Measurements from ENCODE around the gene WDR37.

Gene WDR37

DNA sequence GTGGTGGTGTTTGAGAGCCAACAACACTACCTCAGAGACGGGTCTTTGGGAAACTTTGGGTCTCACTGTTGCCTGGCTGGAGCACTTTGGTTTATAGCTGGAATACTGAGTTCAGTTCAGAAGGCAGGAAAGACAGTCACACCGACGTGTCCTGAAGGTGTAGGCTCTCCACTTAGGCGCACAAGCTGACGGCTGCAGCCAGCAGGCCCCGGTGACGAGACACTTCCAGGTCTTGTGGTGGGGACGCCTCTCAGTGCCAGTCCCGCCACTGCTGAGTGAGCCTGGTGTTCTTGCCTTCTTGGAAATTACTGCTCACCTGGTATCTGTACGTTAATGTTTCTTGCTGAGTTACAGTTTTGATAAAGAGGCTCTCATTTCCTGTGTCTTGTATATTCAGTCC, 74.0 kb downstream of the WDR37 start:
- H3K9me3 ChIP-seq (ENCODE audit: control insufficient read depth in 1 of 2, low read length in 2 of 2), result no peaks in the 10 kb centered on the region
- peaks cover 33 to 49% of the 10 kb centered on the region in 2 donors for H3K36me3 ChIP-seq (ENCODE audit: control insufficient read depth in 1 of 2, insufficient read depth in 2 of 2, low read length in 2 of 2)
- H3K4me1 ChIP-seq (ENCODE audit: control insufficient read depth in 1 of 2, insufficient read depth in 2 of 2, low read length in 2 of 2), result no peaks in the 10 kb centered on the region
- H3K27ac ChIP-seq (ENCODE audit: low read length), result no peak overlapping the region
- no peak overlapping the region for H3K4me3 ChIP-seq (ENCODE audit: low read depth in 1 of 2, low read length in 2 of 2)
- H3K27me3 ChIP-seq (ENCODE audit: low read depth, low read length), result no peaks in the 10 kb centered on the region

DNA sequence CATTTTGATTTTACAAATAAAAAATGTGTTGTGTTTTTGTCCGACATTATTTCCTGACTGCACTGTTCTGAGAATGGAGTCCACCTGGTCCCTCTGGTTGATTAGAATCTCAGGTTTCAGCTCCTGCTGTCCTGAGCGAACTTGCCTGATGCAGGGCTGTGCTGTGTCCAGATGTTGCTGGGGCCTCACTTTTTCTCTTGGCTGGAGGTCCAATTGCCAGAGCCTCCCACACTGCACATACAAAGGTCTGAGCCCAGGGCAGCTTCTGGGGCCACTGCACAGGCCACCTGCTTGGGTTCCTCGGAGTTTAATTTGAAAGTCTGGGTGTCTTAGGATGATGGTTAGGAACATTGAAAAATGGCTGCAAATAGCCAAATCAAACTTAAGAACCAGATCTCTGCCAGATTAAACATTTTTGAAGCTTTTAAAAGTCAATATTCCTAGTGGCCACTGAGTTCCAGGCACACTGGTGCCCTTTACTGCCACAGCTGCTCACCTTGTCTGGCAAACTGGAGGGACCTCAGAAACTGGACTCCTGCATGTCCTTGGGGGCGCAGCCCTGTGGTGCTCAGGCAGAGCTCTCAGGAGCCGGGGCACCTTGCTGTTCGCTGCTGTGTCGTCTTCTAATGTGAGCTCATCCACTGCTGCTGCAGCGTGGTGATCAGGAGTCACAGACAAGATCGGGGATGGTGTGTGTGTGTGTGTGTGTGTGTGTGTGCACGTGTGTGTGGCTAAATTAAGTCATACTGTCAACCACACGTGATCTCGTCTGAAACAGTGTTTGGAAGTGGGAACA, 75.0 kb downstream of the WDR37 start:
- Histone ChIP-seq H3K4me1 (ENCODE audit: control insufficient read depth in 1 of 2, insufficient read depth in 2 of 2, low read length in 2 of 2) (no peaks in the 10 kb centered on the region), H3K27me3 (ENCODE audit: low read depth, low read length) (no peaks in the 10 kb centered on the region), H3K4me3 (ENCODE audit: low read depth in 1 of 2, low read length in 2 of 2) (no peak overlapping the region), H3K36me3 (ENCODE audit: control insufficient read depth in 1 of 2, insufficient read depth in 2 of 2, low read length in 2 of 2) (peaks cover 26 to 41% of the 10 kb centered on the region in 2 donors), H3K27ac (ENCODE audit: low read length) (no peak overlapping the region), H3K9me3 (ENCODE audit: control insufficient read depth in 1 of 2, low read length in 2 of 2) (no peaks in the 10 kb centered on the region)

- H3K27ac ChIP-seq (ENCODE audit: low read length), result no peak overlapping the region
- no peaks in the 10 kb centered on the region for H3K9me3 ChIP-seq (ENCODE audit: control insufficient read depth in 1 of 2, low read length in 2 of 2)
- no peak overlapping the region for H3K4me3 ChIP-seq (ENCODE audit: low read depth in 1 of 2, low read length in 2 of 2)
- H3K27me3 ChIP-seq (ENCODE audit: low read depth, low read length), result no peaks in the 10 kb centered on the region
- H3K36me3 ChIP-seq (ENCODE audit: control insufficient read depth in 1 of 2, insufficient read depth in 2 of 2, low read length in 2 of 2), result peaks cover 26 to 34% of the 10 kb centered on the region in 2 donors
- H3K4me1 ChIP-seq (ENCODE audit: control insufficient read depth in 1 of 2, insufficient read depth in 2 of 2, low read length in 2 of 2), result no peaks in the 10 kb centered on the region
Observed at GRCh38 chr10:1132584-1132983, 76.4 kb downstream of the WDR37 start.

DNA sequence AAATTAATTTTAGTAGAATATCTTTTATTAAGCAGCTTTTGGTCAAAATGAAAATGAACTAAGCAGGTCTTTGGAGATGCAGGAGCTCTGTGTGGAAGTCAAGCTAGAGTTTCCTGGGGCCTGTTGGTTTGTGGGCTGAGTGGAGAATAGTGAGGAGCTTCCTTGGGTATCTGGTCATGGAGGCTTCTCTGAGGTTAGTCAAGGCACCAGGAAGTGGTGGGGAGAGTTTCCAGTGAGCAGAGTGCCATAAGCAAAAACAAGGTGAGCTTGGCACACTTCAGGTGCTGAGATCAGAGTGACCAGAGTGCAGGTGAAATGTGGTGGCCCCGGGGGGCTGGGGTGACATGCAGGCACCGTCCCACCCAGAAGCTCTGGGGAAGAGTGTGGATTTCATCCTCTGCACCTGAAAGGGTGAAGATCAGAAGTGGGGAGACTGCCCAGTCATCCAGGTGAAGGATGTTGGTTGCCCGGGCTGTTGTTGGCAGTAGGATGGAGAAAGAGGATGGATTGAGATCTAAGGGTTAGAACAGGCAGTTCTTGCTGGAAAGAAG, 77.4 kb downstream of the WDR37 start:
- Histone ChIP-seq H3K4me3 (ENCODE audit: low read depth in 1 of 2, low read length in 2 of 2) (no peak overlapping the region), H3K4me1 (ENCODE audit: control insufficient read depth in 1 of 2, insufficient read depth in 2 of 2, low read length in 2 of 2) (no peaks in the 10 kb centered on the region), H3K27ac (ENCODE audit: low read length) (no peak overlapping the region), H3K36me3 (ENCODE audit: control insufficient read depth in 1 of 2, insufficient read depth in 2 of 2, low read length in 2 of 2) (peaks cover 26 to 32% of the 10 kb centered on the region in 2 donors), H3K27me3 (ENCODE audit: low read depth, low read length) (no peaks in the 10 kb centered on the region), H3K9me3 (ENCODE audit: control insufficient read depth in 1 of 2, low read length in 2 of 2) (peaks cover 0 to 6% of the 10 kb centered on the region in 2 donors)

DNA sequence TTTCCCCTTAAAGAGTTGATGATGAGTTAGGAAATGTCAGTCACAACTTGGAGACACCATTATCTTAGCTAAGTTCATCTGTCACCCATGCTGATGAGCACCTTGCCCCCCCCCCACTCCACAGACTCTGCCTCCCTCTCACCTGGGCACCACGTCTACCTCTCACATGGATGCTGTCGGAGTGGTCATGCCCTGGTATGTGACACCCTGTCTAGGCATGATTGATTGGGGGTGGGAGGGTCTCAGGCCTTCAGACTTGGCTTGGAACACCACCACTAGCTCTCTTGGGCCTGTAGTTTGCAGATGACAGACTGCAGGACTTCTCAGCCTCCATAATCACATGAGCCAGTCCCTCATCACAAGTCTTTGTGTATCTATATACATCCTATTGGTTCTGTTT, 78.0 kb downstream of the WDR37 start:
- H3K27me3 ChIP-seq (ENCODE audit: low read depth, low read length), result no peaks in the 10 kb centered on the region
- H3K4me1 ChIP-seq (ENCODE audit: control insufficient read depth in 1 of 2, insufficient read depth in 2 of 2, low read length in 2 of 2), result no peaks in the 10 kb centered on the region
- no peak overlapping the region for H3K27ac ChIP-seq (ENCODE audit: low read length)
- H3K9me3 ChIP-seq (ENCODE audit: control insufficient read depth in 1 of 2, low read length in 2 of 2), result peaks cover 0 to 11% of the 10 kb centered on the region in 2 donors
- no peak overlapping the region for H3K4me3 ChIP-seq (ENCODE audit: low read depth in 1 of 2, low read length in 2 of 2)
- H3K36me3 ChIP-seq (ENCODE audit: control insufficient read depth in 1 of 2, insufficient read depth in 2 of 2, low read length in 2 of 2), result peaks cover 20 to 27% of the 10 kb centered on the region in 2 donors

DNA sequence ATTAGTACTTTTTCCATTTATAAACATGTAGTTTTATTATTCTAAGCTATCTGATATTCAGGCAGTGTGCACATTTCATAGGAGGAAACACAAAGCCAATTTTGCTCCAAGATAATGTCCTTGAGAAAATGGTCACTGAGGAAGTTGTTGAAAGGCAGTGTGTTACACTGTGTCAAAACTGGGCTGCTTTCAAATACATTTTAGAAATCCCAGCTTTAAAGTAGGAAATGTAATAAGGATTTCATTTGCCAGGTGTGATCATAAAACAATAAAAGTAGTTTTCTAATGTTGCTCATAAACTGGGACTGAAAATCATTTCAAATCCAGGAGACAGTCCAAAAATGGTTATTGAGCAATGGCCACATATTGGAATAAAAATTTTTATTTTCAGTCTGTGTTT, 80.1 kb downstream of the WDR37 start:
- H3K27ac ChIP-seq (ENCODE audit: low read length), result no peak overlapping the region
- H3K4me1 ChIP-seq (ENCODE audit: control insufficient read depth in 1 of 2, insufficient read depth in 2 of 2, low read length in 2 of 2), result no peaks in the 10 kb centered on the region
- no peak overlapping the region for H3K4me3 ChIP-seq (ENCODE audit: low read depth in 1 of 2, low read length in 2 of 2)
- H3K36me3 ChIP-seq (ENCODE audit: control insufficient read depth in 1 of 2, insufficient read depth in 2 of 2, low read length in 2 of 2), result peaks cover 0 to 5% of the 10 kb centered on the region in 2 donors
- no peaks in the 10 kb centered on the region for H3K27me3 ChIP-seq (ENCODE audit: low read depth, low read length)
- peaks cover 0 to 14% of the 10 kb centered on the region in 2 donors for H3K9me3 ChIP-seq (ENCODE audit: control insufficient read depth in 1 of 2, low read length in 2 of 2)

GRCh38 chr10:1137499-1138163, 81.4 kb downstream of the WDR37 start:
- Histone ChIP-seq H3K9me3 (ENCODE audit: control insufficient read depth in 1 of 2, low read length in 2 of 2) (peaks cover 0 to 14% of the 10 kb centered on the region in 2 donors), H3K4me1 (ENCODE audit: control insufficient read depth in 1 of 2, insufficient read depth in 2 of 2, low read length in 2 of 2) (no peaks in the 10 kb centered on the region), H3K36me3 (ENCODE audit: control insufficient read depth in 1 of 2, insufficient read depth in 2 of 2, low read length in 2 of 2) (no peaks in the 10 kb centered on the region), H3K27me3 (ENCODE audit: low read depth, low read length) (no peaks in the 10 kb centered on the region), H3K27ac (ENCODE audit: low read length) (no peak overlapping the region), H3K4me3 (ENCODE audit: low read depth in 1 of 2, low read length in 2 of 2) (no peak overlapping the region)

GRCh38 chr10:1138529-1138928, 82.3 kb downstream of the WDR37 start:
- no peaks in the 10 kb centered on the region for H3K36me3 ChIP-seq (ENCODE audit: control insufficient read depth in 1 of 2, insufficient read depth in 2 of 2, low read length in 2 of 2)
- H3K4me1 ChIP-seq (ENCODE audit: control insufficient read depth in 1 of 2, insufficient read depth in 2 of 2, low read length in 2 of 2), result no peaks in the 10 kb centered on the region
- no peak overlapping the region for H3K4me3 ChIP-seq (ENCODE audit: low read depth in 1 of 2, low read length in 2 of 2)
- no peak overlapping the region for H3K27ac ChIP-seq (ENCODE audit: low read length)
- no peaks in the 10 kb centered on the region for H3K27me3 ChIP-seq (ENCODE audit: low read depth, low read length)
- peaks cover 0 to 14% of the 10 kb centered on the region in 2 donors for H3K9me3 ChIP-seq (ENCODE audit: control insufficient read depth in 1 of 2, low read length in 2 of 2)

DNA sequence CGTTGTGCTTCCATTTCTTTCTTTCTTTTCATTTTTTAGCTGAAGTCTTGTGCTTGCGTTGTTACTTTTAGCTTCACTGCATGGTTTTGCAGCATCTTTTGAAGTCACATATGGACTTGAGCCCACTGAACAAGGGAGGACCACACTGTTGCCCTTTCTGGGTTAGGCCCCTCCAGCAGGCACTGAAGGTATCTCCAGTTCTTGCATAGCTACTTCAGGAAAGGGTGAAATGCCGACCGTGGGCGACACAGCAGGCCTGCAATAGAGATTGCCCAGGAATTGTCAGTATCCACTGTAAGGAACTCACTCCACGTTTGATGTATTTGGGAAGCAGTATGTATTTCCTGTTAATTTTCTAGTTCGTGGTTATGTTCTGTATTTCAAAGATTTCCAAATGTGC, 85.1 kb downstream of the WDR37 start:
- Histone ChIP-seq H3K27ac (ENCODE audit: low read length) (no peak overlapping the region), H3K27me3 (ENCODE audit: low read depth, low read length) (no peaks in the 10 kb centered on the region), H3K4me3 (ENCODE audit: low read depth in 1 of 2, low read length in 2 of 2) (no peak overlapping the region), H3K36me3 (ENCODE audit: control insufficient read depth in 1 of 2, insufficient read depth in 2 of 2, low read length in 2 of 2) (no peaks in the 10 kb centered on the region), H3K4me1 (ENCODE audit: control insufficient read depth in 1 of 2, insufficient read depth in 2 of 2, low read length in 2 of 2) (no peaks in the 10 kb centered on the region), H3K9me3 (ENCODE audit: control insufficient read depth in 1 of 2, low read length in 2 of 2) (peaks cover 0 to 14% of the 10 kb centered on the region in 2 donors)

DNA sequence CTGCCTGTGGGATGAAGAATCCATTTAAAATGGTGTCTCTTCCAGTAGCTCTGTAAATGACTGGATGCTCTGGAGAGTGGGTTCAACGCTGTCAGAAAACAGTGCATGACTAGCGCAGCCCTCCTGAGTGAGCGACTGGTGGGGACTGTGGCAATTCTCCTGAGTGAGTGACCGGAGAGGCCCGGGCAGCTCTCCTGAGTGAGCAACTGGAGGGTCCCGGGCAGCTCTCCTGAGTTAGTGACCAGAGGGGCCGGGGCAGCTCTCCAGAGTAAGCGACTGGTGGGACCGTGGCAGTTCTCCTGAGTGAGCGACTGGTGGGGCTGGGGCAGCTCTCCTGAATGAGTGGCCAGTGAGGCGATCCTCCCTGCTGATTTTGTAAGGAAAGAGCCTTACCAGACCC, 85.5 kb downstream of the WDR37 start:
- H3K36me3 ChIP-seq (ENCODE audit: control insufficient read depth in 1 of 2, insufficient read depth in 2 of 2, low read length in 2 of 2), result no peaks in the 10 kb centered on the region
- H3K4me1 ChIP-seq (ENCODE audit: control insufficient read depth in 1 of 2, insufficient read depth in 2 of 2, low read length in 2 of 2), result no peaks in the 10 kb centered on the region
- no peak overlapping the region for H3K27ac ChIP-seq (ENCODE audit: low read length)
- no peaks in the 10 kb centered on the region for H3K27me3 ChIP-seq (ENCODE audit: low read depth, low read length)
- peaks cover 0 to 14% of the 10 kb centered on the region in 2 donors for H3K9me3 ChIP-seq (ENCODE audit: control insufficient read depth in 1 of 2, low read length in 2 of 2)
- no peak overlapping the region for H3K4me3 ChIP-seq (ENCODE audit: low read depth in 1 of 2, low read length in 2 of 2)

GRCh38 chr10:1142596-1142995, 86.4 kb downstream of the WDR37 start:
- Histone ChIP-seq H3K4me3 (ENCODE audit: low read depth in 1 of 2, low read length in 2 of 2) (no peak overlapping the region), H3K27me3 (ENCODE audit: low read depth, low read length) (no peaks in the 10 kb centered on the region)

More at GRCh38 chr10:1142596-1142995, 86.4 kb downstream of the WDR37 start:
- Histone ChIP-seq H3K36me3 (ENCODE audit: control insufficient read depth in 1 of 2, insufficient read depth in 2 of 2, low read length in 2 of 2) (no peaks in the 10 kb centered on the region), H3K9me3 (ENCODE audit: control insufficient read depth in 1 of 2, low read length in 2 of 2) (peaks cover 0 to 17% of the 10 kb centered on the region in 2 donors), H3K27ac (ENCODE audit: low read length) (no peak overlapping the region), H3K4me1 (ENCODE audit: control insufficient read depth in 1 of 2, insufficient read depth in 2 of 2, low read length in 2 of 2) (no peaks in the 10 kb centered on the region)

Data from muscle layer of duodenum (tissue), 2 donors.